Astrocyte (in vitro differentiated cells and primary cell): ENCODE results near the gene NSUN3. TPM values are rescaled to one million over a fixed set of nuclear protein-coding genes. Genes with fewer than 3 reads are reported as not detected.

Experiments
- DNase-seq: peaks from one replicate; pipeline ENCODE4 v3.0.0-alpha.2; 2010; ENCODE audit warnings: low read depth
- FAIRE-seq: peaks from 2 replicates; lab custom pipeline; 2011; peaks lifted over from hg19 to GRCh38; lab: Jason Lieb, UNC
- H2AFZ ChIP-seq: 2 replicates; pipeline ENCODE4 v1.6.0; 2012; ENCODE audit warnings: low read depth, low read length, inconsistent platforms
- H3K27ac ChIP-seq: 2 replicates; pipeline ENCODE4 v1.5.1; 2011; ENCODE audit warnings: low read depth, low read length, inconsistent platforms
- H3K27me3 ChIP-seq: 2 replicates; pipeline ENCODE4 v1.6.0; 2011; ENCODE audit warnings: low read length, inconsistent platforms; ENCODE audit not compliant: insufficient read depth
- H3K36me3 ChIP-seq: 2 replicates; pipeline ENCODE4 v1.5.1; 2011; ENCODE audit warnings: low read length, inconsistent platforms; ENCODE audit not compliant: insufficient read depth
- H3K4me1 ChIP-seq: 2 replicates; pipeline ENCODE4 v1.5.1; 2011; ENCODE audit warnings: low read length, inconsistent platforms; ENCODE audit not compliant: insufficient read depth
- H3K4me2 ChIP-seq: 2 replicates; pipeline ENCODE4 v1.6.0; 2012; ENCODE audit warnings: low read length, inconsistent platforms
- H3K4me3 ChIP-seq: 2 replicates; pipeline ENCODE4 v1.5.1; 2011; ENCODE audit warnings: low read depth, mild to moderate bottlenecking, low read length, inconsistent platforms; ENCODE audit not compliant: insufficient read depth
- H3K79me2 ChIP-seq: 2 replicates; pipeline ENCODE4 v1.6.0; 2012; ENCODE audit warnings: mild to moderate bottlenecking, low read length, inconsistent platforms; ENCODE audit not compliant: insufficient read depth
- H3K9ac ChIP-seq: 2 replicates; pipeline ENCODE4 v1.6.0; 2012; ENCODE audit warnings: mild to moderate bottlenecking, low read length, inconsistent platforms
- H3K9me3 ChIP-seq: 2 replicates; pipeline ENCODE4 v1.5.1; 2012; ENCODE audit warnings: low read depth, mild to moderate bottlenecking, low read length, inconsistent platforms; ENCODE audit not compliant: insufficient read depth
- H4K20me1 ChIP-seq: 2 replicates; pipeline ENCODE4 v1.6.0; 2012; ENCODE audit warnings: low read length, inconsistent platforms; ENCODE audit not compliant: insufficient read depth
- H3K27ac Mint-ChIP-seq: one replicate; pipeline ENCODE4 v1.8.0; 2021; ENCODE audit warnings: mild to moderate bottlenecking, mixed read lengths; ENCODE audit not compliant: unreplicated experiment
- H3K27me3 Mint-ChIP-seq: one replicate; pipeline ENCODE4 v1.8.0; 2021; ENCODE audit warnings: low read depth, mixed read lengths; ENCODE audit not compliant: unreplicated experiment
- H3K36me3 Mint-ChIP-seq: one replicate; pipeline ENCODE4 v1.8.0; 2021; ENCODE audit warnings: low read depth, mixed read lengths; ENCODE audit not compliant: unreplicated experiment
- H3K4me1 Mint-ChIP-seq: one replicate; pipeline ENCODE4 v1.8.0; 2021; ENCODE audit warnings: low read depth, mixed read lengths; ENCODE audit not compliant: unreplicated experiment
- H3K4me3 Mint-ChIP-seq: one replicate; pipeline ENCODE4 v1.8.0; 2021; ENCODE audit warnings: mild to moderate bottlenecking, moderate library complexity, mixed read lengths; ENCODE audit not compliant: unreplicated experiment
- H3K9me3 Mint-ChIP-seq: one replicate; pipeline ENCODE4 v1.8.0; 2021; ENCODE audit warnings: mild to moderate bottlenecking, mixed read lengths; ENCODE audit not compliant: unreplicated experiment
- EZH2 ChIP-seq: IDR thresholded peaks from 2 replicates; pipeline ENCODE4 v1.6.1; 2012; ENCODE audit warnings: mild to moderate bottlenecking, low read length, inconsistent platforms; ENCODE audit not compliant: insufficient read depth
- total RNA-seq: library from RNA; stranded (reverse); gene quantifications from 2 replicates; pipeline ENCODE4 v1.2.1, GENCODE V29; 2021
- TF ChIP-seq, protein P1 (sequence below): IDR thresholded peaks from 2 replicates; pipeline ENCODE4 v1.5.1; 2011; ENCODE audit warnings: low read depth, mild to moderate bottlenecking, inconsistent platforms, low read length, moderate library complexity; ENCODE audit not compliant: insufficient read depth

Gene NSUN3
- total RNA-seq, 1 donor from 2014 or later, result 10.3 TPM

DNA sequence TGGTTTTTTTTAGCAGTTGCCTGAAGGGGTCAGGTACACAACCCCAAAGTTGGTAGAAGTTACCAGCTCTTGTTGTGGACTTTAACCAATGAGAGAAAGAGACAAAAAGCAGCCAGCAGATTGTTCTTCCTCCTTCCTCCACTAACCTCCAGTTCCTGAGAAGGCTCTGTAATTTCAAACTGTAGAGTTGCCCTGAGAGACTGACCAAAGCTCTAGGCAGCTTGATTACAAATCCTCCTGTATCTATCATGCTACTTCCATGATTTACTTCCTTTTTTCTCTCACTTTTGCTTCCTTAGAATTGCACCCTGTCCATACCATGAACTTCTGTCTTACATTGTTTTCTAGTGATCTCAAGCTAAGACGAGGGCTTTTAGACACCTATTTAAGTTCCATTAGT, 29.2 kb downstream of the NSUN3 start:
- H3K4me2 ChIP-seq, result no peak overlapping the region
- no peaks in the 10 kb centered on the region for H3K27me3 ChIP-seq
- H3K4me3 Mint-ChIP-seq, result no peak overlapping the region
- no peak overlapping the region for H3K4me3 ChIP-seq
- H3K27ac ChIP-seq, result no peak overlapping the region
- TF ChIP-seq, protein P1, sequence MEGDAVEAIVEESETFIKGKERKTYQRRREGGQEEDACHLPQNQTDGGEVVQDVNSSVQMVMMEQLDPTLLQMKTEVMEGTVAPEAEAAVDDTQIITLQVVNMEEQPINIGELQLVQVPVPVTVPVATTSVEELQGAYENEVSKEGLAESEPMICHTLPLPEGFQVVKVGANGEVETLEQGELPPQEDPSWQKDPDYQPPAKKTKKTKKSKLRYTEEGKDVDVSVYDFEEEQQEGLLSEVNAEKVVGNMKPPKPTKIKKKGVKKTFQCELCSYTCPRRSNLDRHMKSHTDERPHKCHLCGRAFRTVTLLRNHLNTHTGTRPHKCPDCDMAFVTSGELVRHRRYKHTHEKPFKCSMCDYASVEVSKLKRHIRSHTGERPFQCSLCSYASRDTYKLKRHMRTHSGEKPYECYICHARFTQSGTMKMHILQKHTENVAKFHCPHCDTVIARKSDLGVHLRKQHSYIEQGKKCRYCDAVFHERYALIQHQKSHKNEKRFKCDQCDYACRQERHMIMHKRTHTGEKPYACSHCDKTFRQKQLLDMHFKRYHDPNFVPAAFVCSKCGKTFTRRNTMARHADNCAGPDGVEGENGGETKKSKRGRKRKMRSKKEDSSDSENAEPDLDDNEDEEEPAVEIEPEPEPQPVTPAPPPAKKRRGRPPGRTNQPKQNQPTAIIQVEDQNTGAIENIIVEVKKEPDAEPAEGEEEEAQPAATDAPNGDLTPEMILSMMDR, result no peak
- no peak for TF ChIP-seq EZH2
- H4K20me1 ChIP-seq, result no peaks in the 10 kb centered on the region
- H3K9me3 Mint-ChIP-seq, result no peaks in the 10 kb centered on the region
- no peak overlapping the region for H2AFZ ChIP-seq
- H3K4me1 Mint-ChIP-seq, result no peaks in the 10 kb centered on the region
- no peaks in the 10 kb centered on the region for H3K27me3 Mint-ChIP-seq
- H3K36me3 Mint-ChIP-seq, result peaks cover 4% of the 10 kb centered on the region
- H3K27ac Mint-ChIP-seq, result no peak overlapping the region
- no peak overlapping the region for H3K9ac ChIP-seq
- H3K36me3 ChIP-seq, result no peaks in the 10 kb centered on the region
- no peaks in the 10 kb centered on the region for H3K4me1 ChIP-seq
- H3K79me2 ChIP-seq, result no peaks in the 10 kb centered on the region
- FAIRE-seq, result no peak
- H3K9me3 ChIP-seq, result no peaks in the 10 kb centered on the region
- no peak for DNase-seq

DNA sequence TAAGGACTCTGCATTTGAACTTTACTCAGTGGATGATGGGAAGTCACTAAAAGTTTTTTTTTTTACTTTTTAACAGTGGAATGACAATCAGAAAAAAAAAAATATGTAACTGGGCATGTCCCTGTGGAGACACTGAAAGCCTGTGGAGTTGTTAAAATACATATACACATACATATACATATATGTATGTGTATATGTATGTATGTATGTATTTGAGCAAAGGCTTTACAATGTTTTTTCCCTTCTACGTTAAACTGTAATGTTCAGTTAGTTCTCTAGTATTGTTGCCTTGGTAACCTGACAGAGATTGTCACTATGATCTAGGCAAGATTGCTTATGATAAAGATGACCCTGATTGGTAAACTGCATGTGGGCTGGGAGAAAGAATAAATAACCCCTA, 30.3 kb downstream of the NSUN3 start:
- H3K36me3 ChIP-seq, result peaks cover under 1% of the 10 kb centered on the region
- H4K20me1 ChIP-seq, result no peaks in the 10 kb centered on the region
- no peak overlapping the region for H3K4me3 ChIP-seq
- H3K27ac ChIP-seq, result no peak overlapping the region
- Mint-ChIP-seq H3K27me3 (no peaks in the 10 kb centered on the region), H3K9me3 (no peaks in the 10 kb centered on the region), H3K4me3 (no peak overlapping the region), H3K4me1 (no peaks in the 10 kb centered on the region), H3K36me3 (peaks cover 4% of the 10 kb centered on the region), H3K27ac (no peak overlapping the region)
- H2AFZ ChIP-seq, result no peak overlapping the region
- H3K9me3 ChIP-seq, result no peaks in the 10 kb centered on the region
- FAIRE-seq (no peak), DNase-seq (no peak)
- H3K9ac ChIP-seq, result no peak overlapping the region
- no peaks in the 10 kb centered on the region for H3K79me2 ChIP-seq
- H3K4me1 ChIP-seq, result no peaks in the 10 kb centered on the region
- H3K27me3 ChIP-seq, result no peaks in the 10 kb centered on the region
- TF ChIP-seq, protein P1, result no peak
- TF ChIP-seq EZH2, result no peak
- no peak overlapping the region for H3K4me2 ChIP-seq

DNA sequence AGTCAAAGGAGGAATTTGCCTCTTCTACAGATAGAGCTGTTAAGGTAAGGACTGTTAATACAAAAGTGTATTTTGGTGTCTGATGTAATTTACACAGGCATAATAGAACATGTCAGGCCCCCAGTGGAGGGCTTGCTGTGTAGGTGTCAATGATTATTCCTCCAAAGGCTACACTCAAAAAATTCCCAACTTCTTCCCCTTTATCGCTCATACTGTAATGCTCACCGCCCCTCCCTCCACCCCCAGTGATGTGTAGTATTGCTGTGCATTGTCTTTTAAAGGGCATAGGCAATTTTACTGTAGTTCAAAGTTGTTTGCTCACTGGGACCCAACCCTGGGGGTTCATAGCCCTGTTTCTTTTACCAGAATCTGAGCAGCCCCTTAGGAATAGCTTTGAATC, 32.2 kb downstream of the NSUN3 start:
- DNase-seq (no peak), FAIRE-seq (no peak)
- Histone ChIP-seq H4K20me1 (no peaks in the 10 kb centered on the region), H3K4me3 (no peak overlapping the region), H3K4me1 (no peaks in the 10 kb centered on the region), H3K27me3 (no peaks in the 10 kb centered on the region), H2AFZ (no peak overlapping the region), H3K9ac (no peak overlapping the region), H3K79me2 (no peaks in the 10 kb centered on the region), H3K9me3 (no peaks in the 10 kb centered on the region), H3K36me3 (peaks cover 6% of the 10 kb centered on the region), H3K4me2 (no peak overlapping the region), H3K27ac (no peak overlapping the region)
- no peaks in the 10 kb centered on the region for H3K27me3 Mint-ChIP-seq
- no peaks in the 10 kb centered on the region for H3K9me3 Mint-ChIP-seq
- no peak overlapping the region for H3K27ac Mint-ChIP-seq
- H3K4me3 Mint-ChIP-seq, result no peak overlapping the region
- H3K4me1 Mint-ChIP-seq, result no peaks in the 10 kb centered on the region
- TF ChIP-seq, protein P1, result no peak
- TF ChIP-seq EZH2, result no peak
- peaks cover 4% of the 10 kb centered on the region for H3K36me3 Mint-ChIP-seq
